Measurements from ENCODE around the gene ARHGEF1.

- TF ChIP-seq CTCF (IDR thresholded peaks at IDR 0.05; ENCODE audit: borderline replicate concordance, extremely low read depth, low read length, poor library complexity, severe bottlenecking) (peak; percentile 54), EZH2 (IDR thresholded peaks at IDR 0.05; ENCODE audit: borderline replicate concordance, low read depth, low read length, severe bottlenecking) (no peak)
Measured at GRCh38 chr19:41893899-41894298, 10.9 kb downstream of the ARHGEF1 start.
